Lung (tissue), 12 donors: ENCODE results near the gene GEMIN4. TPM values are rescaled to one million over a fixed set of nuclear protein-coding genes. Genes with fewer than 3 reads are reported as not detected.
"Not testable (repeated sequence)": the region's sequence is repeated elsewhere in the genome, so short reads cannot be mapped to it uniquely, and the experiment has no call there.

Experiments
- ATAC-seq: fragments of 200-7000 bp; cut with Tn5 transposase; one replicate; pipeline ENCODE4 v1.9.1; 2020; ENCODE audit warnings: moderate number of reproducible peaks; ENCODE audit not compliant: insufficient read depth, low FRiP score
- DNase-seq, 3 donors: peaks; one replicate each; pipeline ENCODE4 v3.0.0-alpha.2; 2013 to 2017
- H3K27ac ChIP-seq, 2 donors: one replicate each; pipeline ENCODE4 v1.5.1; 2013; ENCODE audit warnings: mild to moderate bottlenecking in 2 of 2, moderate library complexity in 2 of 2, control low read depth in 1 of 2, inconsistent platforms in 1 of 2, low read depth in 1 of 2, low read length in 1 of 2
- H3K27me3 ChIP-seq, 3 donors: one replicate each; pipeline ENCODE4 v1.5.1; 2013; ENCODE audit warnings: low read length in 2 of 3; ENCODE audit not compliant: control insufficient read depth in 3 of 3, insufficient read depth in 3 of 3
- H3K36me3 ChIP-seq, 4 donors: one replicate each; pipeline ENCODE4 v1.5.1; 2013; ENCODE audit warnings: low read length in 4 of 4, mild to moderate bottlenecking in 1 of 4, moderate library complexity in 1 of 4; ENCODE audit not compliant: control insufficient read depth in 4 of 4, insufficient read depth in 4 of 4
- H3K4me1 ChIP-seq, 5 donors: one replicate each; pipeline ENCODE4 v1.5.1; 2013; ENCODE audit warnings: low read length in 5 of 5, mild to moderate bottlenecking in 2 of 5, moderate library complexity in 1 of 5; ENCODE audit not compliant: control insufficient read depth in 5 of 5, insufficient read depth in 5 of 5
- H3K4me3 ChIP-seq: one replicate; pipeline ENCODE4 v1.5.1; 2013; ENCODE audit warnings: mild to moderate bottlenecking, control low read depth, moderate library complexity
- H3K9ac ChIP-seq, 2 donors: one replicate each; pipeline ENCODE4 v1.5.1; 2013; ENCODE audit warnings: low read length in 2 of 2, control low read depth in 1 of 2; ENCODE audit not compliant: insufficient read depth in 1 of 2
- H3K9me3 ChIP-seq, 4 donors: one replicate each; pipeline ENCODE4 v1.5.1; 2013; ENCODE audit warnings: low read length in 3 of 4, mild to moderate bottlenecking in 1 of 4, moderate library complexity in 1 of 4; ENCODE audit not compliant: control insufficient read depth in 4 of 4, insufficient read depth in 3 of 4
- CTCF ChIP-seq: IDR thresholded peaks from 2 replicates; pipeline ENCODE4 v1.5.1; 2012; ENCODE audit warnings: mild to moderate bottlenecking; ENCODE audit errors: control extremely low read depth, extremely low read depth
- WGBS, 2 donors: extraction: QIAGEN DNeasy Blood & Tissue Kit; methylation state at CpG; one replicate each; pipeline ENCODE4 v1.1.7; 2013; 5-methylcytosine and 5-hydroxymethylcytosine counted together
- polyA plus RNA-seq, 2 donors: library from polyadenylated mRNA; stranded (reverse); fragments of 200-250 nt; gene quantifications; one replicate each; pipeline ENCODE4 v1.2.1, GENCODE V29; 2013
- total RNA-seq, 2 donors: library from RNA; depleted of rRNA in 1 of 2; stranded (reverse); fragments of >200 nt in 1 of 2; gene quantifications; one replicate each; pipeline ENCODE4 v1.2.1, GENCODE V29; 2014 to 2021
- donor health status: control.
- donor health status: control.
- donor health status: Bipolar disorder and iron deficiency.
- donor health status: healthy.
- donor health status: DM: yes; HTN: yes; CAD: no.

The GEMIN4 gene
- total and polyA plus RNA-seq, 4 donors = 8.5 to 21.7 (median 14.2) TPM

- Histone ChIP-seq H3K36me3 (peaks cover 9 to 27% (median 18%) of the 10 kb centered on the region in 4 donors), H3K27ac (no peak overlapping the region), H3K4me3 (no peak overlapping the region), H3K9me3 (no peaks in the 10 kb centered on the region), H3K9ac (no peak overlapping the region), H3K27me3 (no peaks in the 10 kb centered on the region), H3K4me1 (peaks cover 0 to 12% (median 0%) of the 10 kb centered on the region in 5 donors)
- DNase-seq (peak in 1 of 3 donors; percentile 10), ATAC-seq (no peak)
- WGBS, 2 donors = 81 to 82% methylated on average over 9 of the region's 9 CpGs
- no peak for TF ChIP-seq CTCF
These were observed 40.2 kb upstream of the GEMIN4 start for GRCh38 chr17:792277-792676.

- DNase-seq = no peak
- Histone ChIP-seq H3K4me1 (peaks cover 0 to 12% (median 0%) of the 10 kb centered on the region in 5 donors), H3K4me3 (no peak overlapping the region), H3K27me3 (no peaks in the 10 kb centered on the region), H3K9me3 (no peaks in the 10 kb centered on the region), H3K36me3 (peaks cover 9 to 27% (median 16%) of the 10 kb centered on the region in 4 donors), H3K27ac (no peak overlapping the region), H3K9ac (no peak overlapping the region)
- WGBS, 2 donors = 74 to 86% methylated on average over 19 of the region's 19 CpGs
- no peak for ATAC-seq
- no peak for TF ChIP-seq CTCF
These were observed 39.8 kb upstream of the GEMIN4 start for GRCh38 chr17:791829-792228.

- not testable (repeated sequence) for H3K27ac ChIP-seq, H3K4me3 ChIP-seq, H3K9me3 ChIP-seq, H3K27me3 ChIP-seq, ATAC-seq, H3K9ac ChIP-seq
- Histone ChIP-seq H3K4me1 (peaks cover 0 to 12% (median 0%) of the 10 kb centered on the region in 5 donors), H3K36me3 (peaks cover 9 to 27% (median 17%) of the 10 kb centered on the region in 4 donors)
- peak in 1 of 3 donors; percentile 18 for DNase-seq
- WGBS, 2 donors = 89 to 98% methylated on average over 5 to 10 of the region's 12 CpGs
These were observed 38.8 kb upstream of the GEMIN4 start for GRCh38 chr17:790874-791247.

- not testable (repeated sequence) for H3K9ac ChIP-seq, H3K9me3 ChIP-seq, ATAC-seq, H3K27me3 ChIP-seq, H3K27ac ChIP-seq, H3K4me3 ChIP-seq, H3K4me1 ChIP-seq
- WGBS, 2 donors = 80 to 93% methylated on average over 30 to 32 of the region's 38 CpGs
- peak; percentile 29 to 48 (median 40) for DNase-seq
- peaks cover 9 to 27% (median 17%) of the 10 kb centered on the region in 4 donors for H3K36me3 ChIP-seq
These were observed 38.1 kb upstream of the GEMIN4 start for GRCh38 chr17:789931-790873.
